CD14-positive monocyte (primary cell): ENCODE data around the gene NR6A1. TPM values are rescaled to one million over a fixed set of nuclear protein-coding genes. Genes with fewer than 3 reads are reported as not detected.

ENCODE experiments used
- DNase-seq, 3 donors: peaks; one replicate each; pipeline ENCODE4 v3.0.0-alpha.2; 2011 to 2022
- H2AFZ ChIP-seq: 2 replicates; pipeline ENCODE4 v1.6.0; 2012; ENCODE audit warnings: mild to moderate bottlenecking, low read depth, low read length, inconsistent platforms; ENCODE audit not compliant: insufficient read depth, poor library complexity, severe bottlenecking
- H3K27ac ChIP-seq, 2 donors: 1 replicate in 1 of 2; 2 replicates in 1 of 2; pipeline ENCODE4 v1.5.1; 2012 to 2013; ENCODE audit warnings: low read length in 2 of 2, control low read depth in 1 of 2, inconsistent platforms in 1 of 2, low read depth in 1 of 2, mild to moderate bottlenecking in 1 of 2
- H3K27me3 ChIP-seq, 2 donors: one replicate each; pipeline versions ENCODE4 v1.6.0 to v1.6.1; 2011 to 2013; ENCODE audit warnings: low read length in 2 of 2; ENCODE audit not compliant: control insufficient read depth in 2 of 2, insufficient read depth in 2 of 2
- H3K36me3 ChIP-seq, 2 donors: replicated peaks in 1 of 2; 1 replicate in 1 of 2; 2 replicates in 1 of 2; pipeline versions ENCODE4 v1.5.1 to v1.6.1; 2012 to 2013; ENCODE audit warnings: low read length in 2 of 2, control low read depth in 1 of 2, inconsistent platforms in 1 of 2, mild to moderate bottlenecking in 1 of 2; ENCODE audit not compliant: insufficient read depth in 2 of 2, control insufficient read depth in 1 of 2
- H3K4me1 ChIP-seq, 2 donors: 1 replicate in 1 of 2; 2 replicates in 1 of 2; pipeline versions ENCODE4 v1.5.1 to v1.6.1; 2012 to 2013; ENCODE audit warnings: low read length in 2 of 2, control low read depth in 1 of 2, inconsistent platforms in 1 of 2, mild to moderate bottlenecking in 1 of 2, moderate library complexity in 1 of 2; ENCODE audit not compliant: insufficient read depth in 2 of 2, control insufficient read depth in 1 of 2
- H3K4me2 ChIP-seq: replicated peaks from 2 replicates; pipeline ENCODE3; 2012; ENCODE audit warnings: low read length, moderate library complexity, mild to moderate bottlenecking; ENCODE audit not compliant: poor library complexity, severe bottlenecking; ENCODE audit errors: extremely low read depth
- H3K4me3 ChIP-seq, 3 experiments: fragments of 200-600 bp in 1 of 3; sonication (generic) in 1 of 3; replicated peaks in 1 of 3; 1 replicate in 2 of 3; 2 replicates in 1 of 3; pipeline ENCODE4 v1.5.1; 2011 to 2013; ENCODE audit warnings: low read length in 3 of 3, mild to moderate bottlenecking in 3 of 3, control low read depth in 2 of 3, low read depth in 2 of 3, inconsistent platforms in 1 of 3, moderate library complexity in 1 of 3
- H3K79me2 ChIP-seq: 2 replicates; pipeline ENCODE4 v1.6.0; 2012; ENCODE audit warnings: mild to moderate bottlenecking, control low read depth, inconsistent platforms, low read length, moderate library complexity; ENCODE audit not compliant: insufficient read depth
- H3K9ac ChIP-seq: 2 replicates; pipeline ENCODE4 v1.6.0; 2017; ENCODE audit warnings: low read length, mild to moderate bottlenecking; ENCODE audit not compliant: insufficient read depth, poor library complexity, severe bottlenecking
- H3K9me3 ChIP-seq, 2 donors: replicated peaks in 1 of 2; 1 replicate in 1 of 2; 2 replicates in 1 of 2; pipeline versions ENCODE4 v1.5.1 to v1.6.1; 2012 to 2013; ENCODE audit warnings: low read length in 2 of 2, control low read depth in 1 of 2; ENCODE audit not compliant: control insufficient read depth in 1 of 2, insufficient read depth in 1 of 2
- H4K20me1 ChIP-seq: 2 replicates; pipeline ENCODE4 v1.6.0; 2012; ENCODE audit warnings: mild to moderate bottlenecking, low read length, control low read depth, moderate library complexity; ENCODE audit not compliant: insufficient read depth
- H3K27ac Mint-ChIP-seq, 7 donors: one replicate each; pipeline ENCODE4 v1.8.0; 2020; ENCODE audit warnings: mild to moderate bottlenecking in 7 of 7, mixed read lengths in 7 of 7, moderate library complexity in 6 of 7, inconsistent platforms in 2 of 7
- H3K27me3 Mint-ChIP-seq, 3 donors: one replicate each; pipeline ENCODE4 v1.8.0; 2021 to 2022; ENCODE audit warnings: low read depth in 3 of 3, mild to moderate bottlenecking in 3 of 3, mixed read lengths in 3 of 3, moderate library complexity in 3 of 3, inconsistent platforms in 1 of 3
- H3K36me3 Mint-ChIP-seq, 2 donors: one replicate each; pipeline ENCODE4 v1.8.0; 2020; ENCODE audit warnings: mixed read lengths in 2 of 2, inconsistent platforms in 1 of 2, mild to moderate bottlenecking in 1 of 2
- H3K4me1 Mint-ChIP-seq: one replicate; pipeline ENCODE4 v1.8.0; 2020; ENCODE audit warnings: mild to moderate bottlenecking, mixed read lengths
- H3K4me3 Mint-ChIP-seq, 2 donors: one replicate each; pipeline ENCODE4 v1.8.0; 2020; ENCODE audit warnings: mild to moderate bottlenecking in 2 of 2, mixed read lengths in 2 of 2, moderate library complexity in 1 of 2
- H3K9me3 Mint-ChIP-seq, 7 donors: one replicate each; pipeline ENCODE4 v1.8.0; 2020 to 2022; ENCODE audit warnings: mixed read lengths in 7 of 7, mild to moderate bottlenecking in 6 of 7, moderate library complexity in 6 of 7, inconsistent platforms in 2 of 7
- CTCF ChIP-seq: fragments of 200-600 bp; IDR thresholded peaks from one replicate; pipeline ENCODE4 v1.8.0; 2022; ENCODE audit warnings: antibody characterized with exemption, mild to moderate bottlenecking
- WGBS: methylation state at CpG from one replicate; pipeline ENCODE4 v1.1.5; 2013; ENCODE audit warnings: missing lambda C conversion rate; ENCODE audit not compliant: insufficient coverage; 5-methylcytosine and 5-hydroxymethylcytosine counted together
- intact Hi-C, 2 donors: fragments of 100-400 bp; cut with micrococcal nuclease; formaldehyde crosslinking; loops; one replicate each; pipeline versions ENCODE4 v1.15.0 to v1.15.1; 2023
- polyA plus RNA-seq, 3 donors: library from polyadenylated mRNA; depleted of rRNA in 1 of 3; unstranded in 2 of 3; stranded (reverse) in 1 of 3; fragments of 300-500 nt in 2 of 3; fragments of >200 nt in 1 of 3; fragmentation: Illumina TruSeq in 2 of 3; gene quantifications; 1 replicate in 2 of 3; 2 replicates in 1 of 3; pipeline ENCODE4 v1.2.3, GENCODE V29; 2012 to 2021

Gene NR6A1
- polyA plus RNA-seq, 3 donors, result 0.15 to 2.9 (median 0.28) TPM

- 98% methylated on average over 6 of the region's 11 CpGs for WGBS
These were observed 269.3 kb downstream of the NR6A1 start for GRCh38 chr9:124501771-124502320.

More at GRCh38 chr9:124501771-124502320, 269.3 kb downstream of the NR6A1 start:
- no peak for DNase-seq
- H3K4me2 ChIP-seq, result no peak overlapping the region
- Mint-ChIP-seq H3K27me3 (peaks cover 43 to 56% (median 50%) of the 10 kb centered on the region in 3 donors), H3K4me3 (peak overlapping the region in 1 of 2 donors; percentile 71), H3K27ac (no peak overlapping the region), H3K4me1 (peaks cover 6% of the 10 kb centered on the region), H3K36me3 (peaks cover 4% of the 10 kb centered on the region in 2 donors), H3K9me3 (peaks cover 0 to 12% (median 8%) of the 10 kb centered on the region in 7 donors)
- no peak overlapping the region for H2AFZ ChIP-seq
- H3K4me1 ChIP-seq, result peaks cover 4 to 10% of the 10 kb centered on the region in 2 donors
- H3K36me3 ChIP-seq, result no peaks in the 10 kb centered on the region
- peaks cover 0 to 8% of the 10 kb centered on the region in 2 donors for H3K9me3 ChIP-seq
- H3K27me3 ChIP-seq, result peaks cover 17 to 52% of the 10 kb centered on the region in 2 donors
- H3K9ac ChIP-seq, result no peak overlapping the region
- no peak for TF ChIP-seq CTCF
- H3K79me2 ChIP-seq, result no peaks in the 10 kb centered on the region
- no peak overlapping the region for H3K4me3 ChIP-seq
- intact Hi-C loops, result no loop called here
- H3K27ac ChIP-seq, result no peak overlapping the region
- no peaks in the 10 kb centered on the region for H4K20me1 ChIP-seq
